GM23338 (cell line): Measurements from ENCODE around the gene MAP4K3. TPM values are rescaled to one million over a fixed set of nuclear protein-coding genes. Genes with fewer than 3 reads are reported as not detected.
A peak's percentile ranks its signal among the peaks of the same experiment; 100 is the strongest.
"Not testable (repeated sequence)": the region's sequence is repeated elsewhere in the genome, so short reads cannot be mapped to it uniquely, and the experiment has no call there.

Source experiments
- ATAC-seq: fragments of 200-7000 bp; cut with Tn5 transposase; 3 replicates; pipeline ENCODE4 v1.9.1; 2020
- DNase-seq: peaks from one replicate; pipeline ENCODE4 v3.0.0-alpha.2; 2015; ENCODE audit warnings: low spot score
- H2AFZ ChIP-seq: fragments of 200-600 bp; sonication (generic); 2 replicates; pipeline ENCODE4 v1.8.0; 2016; ENCODE audit warnings: antibody characterized with exemption, mild to moderate bottlenecking, moderate library complexity
- H3F3A ChIP-seq: fragments of 200-600 bp; sonication (generic); replicated peaks from 2 replicates; pipeline ENCODE4 v1.8.0; 2017; ENCODE audit warnings: antibody characterized with exemption, mixed run types, low read depth
- H3K27ac ChIP-seq: fragments of 200-600 bp; sonication (generic); 2 replicates; pipeline ENCODE4 v1.6.1; 2016; ENCODE audit warnings: low read depth
- H3K27me3 ChIP-seq: fragments of 200-600 bp; sonication (generic); 2 replicates; pipeline ENCODE4 v1.8.0; 2016; ENCODE audit warnings: mild to moderate bottlenecking, mixed run types, moderate library complexity; ENCODE audit not compliant: insufficient read depth
- H3K36me3 ChIP-seq: fragments of 200-600 bp; sonication (generic); 2 replicates; pipeline ENCODE4 v1.8.0; 2016; ENCODE audit warnings: mild to moderate bottlenecking; ENCODE audit not compliant: insufficient read depth
- H3K4me1 ChIP-seq: fragments of 200-600 bp; sonication (generic); 2 replicates; pipeline ENCODE4 v1.8.0; 2016; ENCODE audit warnings: mild to moderate bottlenecking, moderate library complexity; ENCODE audit not compliant: insufficient read depth
- H3K4me2 ChIP-seq: fragments of 200-600 bp; sonication (generic); 2 replicates; pipeline ENCODE4 v1.7.1; 2017; ENCODE audit warnings: mixed run types
- H3K4me3 ChIP-seq: fragments of 200-600 bp; sonication (generic); 2 replicates; pipeline ENCODE4 v1.6.1; 2016; ENCODE audit warnings: mixed run types
- H3K79me2 ChIP-seq: fragments of 200-600 bp; sonication (generic); replicated peaks from 2 replicates; pipeline ENCODE4 v1.8.0; 2017; ENCODE audit warnings: mild to moderate bottlenecking; ENCODE audit not compliant: insufficient read depth
- H3K9me2 ChIP-seq: fragments of 200-600 bp; sonication (generic); 2 replicates; pipeline ENCODE4 v1.8.0; 2017; ENCODE audit not compliant: insufficient read depth
- H4K20me1 ChIP-seq: fragments of 200-600 bp; sonication (generic); replicated peaks from 2 replicates; pipeline ENCODE4 v1.8.0; 2017; ENCODE audit warnings: mild to moderate bottlenecking; ENCODE audit not compliant: insufficient read depth
- H3K27ac Mint-ChIP-seq: 2 replicates; pipeline ENCODE4 v1.8.0; 2020; ENCODE audit warnings: inconsistent platforms, mild to moderate bottlenecking, moderate library complexity, mixed read lengths
- H3K27me3 Mint-ChIP-seq: 3 replicates; pipeline ENCODE4 v1.8.0; 2022; ENCODE audit warnings: low read depth, mild to moderate bottlenecking, moderate library complexity, mixed read lengths, inconsistent platforms; ENCODE audit not compliant: insufficient read depth, poor library complexity
- H3K36me3 Mint-ChIP-seq: 3 replicates; pipeline ENCODE4 v1.8.0; 2021; ENCODE audit warnings: low read depth, mild to moderate bottlenecking, inconsistent platforms, moderate library complexity, mixed read lengths
- H3K4me1 Mint-ChIP-seq: 3 replicates; pipeline ENCODE4 v1.8.0; 2020; ENCODE audit warnings: mild to moderate bottlenecking, inconsistent platforms, mixed read lengths
- H3K4me3 Mint-ChIP-seq: 3 replicates; pipeline ENCODE4 v1.8.0; 2021; ENCODE audit warnings: moderate library complexity, mild to moderate bottlenecking, inconsistent platforms, mixed read lengths
- H3K9me3 Mint-ChIP-seq: 3 replicates; pipeline ENCODE4 v1.8.0; 2020; ENCODE audit warnings: moderate library complexity, mild to moderate bottlenecking, inconsistent platforms, mixed read lengths
- CREB1 ChIP-seq: fragments of 250-450 bp; sonication (Bioruptor Pico); IDR thresholded peaks from 2 replicates; pipeline ENCODE4 v1.5.0; 2020; ENCODE audit warnings: low read depth, mild to moderate bottlenecking, moderate library complexity
- EZH2 ChIP-seq: fragments of 200-600 bp; sonication (generic); IDR thresholded peaks from one replicate; pipeline ENCODE4 v1.8.0; 2017; ENCODE audit warnings: antibody characterized with exemption, mild to moderate bottlenecking, low read depth; ENCODE audit not compliant: unreplicated experiment
- EZH2phosphoT487 ChIP-seq: fragments of 200-600 bp; sonication (generic); IDR thresholded peaks from one replicate; pipeline ENCODE4 v1.8.1; 2018; ENCODE audit warnings: antibody characterized with exemption; ENCODE audit not compliant: unreplicated experiment
- NANOG ChIP-seq: IDR thresholded peaks from 2 replicates; pipeline ENCODE4 v1.6.1; 2016; ENCODE audit warnings: antibody characterized with exemption, borderline replicate concordance
- ZNF114 ChIP-seq: fragments of 250-450 bp; sonication (Bioruptor Pico); IDR thresholded peaks from 2 replicates; pipeline ENCODE4 v1.5.0; 2020; ENCODE audit warnings: mild to moderate bottlenecking, moderate library complexity
- polyA plus RNA-seq: library from polyadenylated mRNA; unstranded; fragments of >200 nt; fragmentation: Nextera tagmentation; extraction: Ambion mirVana; gene quantifications from 2 replicates; pipeline ENCODE4 v1.2.1, GENCODE V29; 2016
- total RNA-seq: library from RNA; depleted of rRNA; stranded (reverse); fragments of >200 nt; shearing (Covaris generic); gene quantifications from 2 replicates; pipeline ENCODE4 v1.2.3, GENCODE V29; 2014
- TF ChIP-seq, protein P1 (sequence below): IDR thresholded peaks from one replicate; pipeline ENCODE4 v1.6.1; 2018; ENCODE audit warnings: antibody characterized with exemption; ENCODE audit not compliant: unreplicated experiment
- TF ChIP-seq, protein P2 (sequence below), 2 experiments: fragments of 200-600 bp in 1 of 2; sonication (generic) in 1 of 2; conservative IDR thresholded peaks; 2 replicates each; pipeline versions ENCODE4 v1.5.1 to v1.6.1; 2016 to 2017; ENCODE audit warnings: antibody characterized with exemption in 2 of 2, low read depth in 2 of 2, mild to moderate bottlenecking in 2 of 2, moderate library complexity in 1 of 2

MAP4K3 gene
- total and polyA plus RNA-seq, 2 experiments from 2014 or later, result 33.0 to 90.7 TPM

GRCh38 chr2:39246382-39246980 is 190.6 kb downstream of the MAP4K3 start (continued):
- TF ChIP-seq EZH2 (no peak), NANOG (no peak), CREB1 (no peak), ZNF114 (no peak), EZH2phosphoT487 (no peak)
- TF ChIP-seq, protein P1, sequence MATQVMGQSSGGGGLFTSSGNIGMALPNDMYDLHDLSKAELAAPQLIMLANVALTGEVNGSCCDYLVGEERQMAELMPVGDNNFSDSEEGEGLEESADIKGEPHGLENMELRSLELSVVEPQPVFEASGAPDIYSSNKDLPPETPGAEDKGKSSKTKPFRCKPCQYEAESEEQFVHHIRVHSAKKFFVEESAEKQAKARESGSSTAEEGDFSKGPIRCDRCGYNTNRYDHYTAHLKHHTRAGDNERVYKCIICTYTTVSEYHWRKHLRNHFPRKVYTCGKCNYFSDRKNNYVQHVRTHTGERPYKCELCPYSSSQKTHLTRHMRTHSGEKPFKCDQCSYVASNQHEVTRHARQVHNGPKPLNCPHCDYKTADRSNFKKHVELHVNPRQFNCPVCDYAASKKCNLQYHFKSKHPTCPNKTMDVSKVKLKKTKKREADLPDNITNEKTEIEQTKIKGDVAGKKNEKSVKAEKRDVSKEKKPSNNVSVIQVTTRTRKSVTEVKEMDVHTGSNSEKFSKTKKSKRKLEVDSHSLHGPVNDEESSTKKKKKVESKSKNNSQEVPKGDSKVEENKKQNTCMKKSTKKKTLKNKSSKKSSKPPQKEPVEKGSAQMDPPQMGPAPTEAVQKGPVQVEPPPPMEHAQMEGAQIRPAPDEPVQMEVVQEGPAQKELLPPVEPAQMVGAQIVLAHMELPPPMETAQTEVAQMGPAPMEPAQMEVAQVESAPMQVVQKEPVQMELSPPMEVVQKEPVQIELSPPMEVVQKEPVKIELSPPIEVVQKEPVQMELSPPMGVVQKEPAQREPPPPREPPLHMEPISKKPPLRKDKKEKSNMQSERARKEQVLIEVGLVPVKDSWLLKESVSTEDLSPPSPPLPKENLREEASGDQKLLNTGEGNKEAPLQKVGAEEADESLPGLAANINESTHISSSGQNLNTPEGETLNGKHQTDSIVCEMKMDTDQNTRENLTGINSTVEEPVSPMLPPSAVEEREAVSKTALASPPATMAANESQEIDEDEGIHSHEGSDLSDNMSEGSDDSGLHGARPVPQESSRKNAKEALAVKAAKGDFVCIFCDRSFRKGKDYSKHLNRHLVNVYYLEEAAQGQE, result no peak
- TF ChIP-seq, protein P2, sequence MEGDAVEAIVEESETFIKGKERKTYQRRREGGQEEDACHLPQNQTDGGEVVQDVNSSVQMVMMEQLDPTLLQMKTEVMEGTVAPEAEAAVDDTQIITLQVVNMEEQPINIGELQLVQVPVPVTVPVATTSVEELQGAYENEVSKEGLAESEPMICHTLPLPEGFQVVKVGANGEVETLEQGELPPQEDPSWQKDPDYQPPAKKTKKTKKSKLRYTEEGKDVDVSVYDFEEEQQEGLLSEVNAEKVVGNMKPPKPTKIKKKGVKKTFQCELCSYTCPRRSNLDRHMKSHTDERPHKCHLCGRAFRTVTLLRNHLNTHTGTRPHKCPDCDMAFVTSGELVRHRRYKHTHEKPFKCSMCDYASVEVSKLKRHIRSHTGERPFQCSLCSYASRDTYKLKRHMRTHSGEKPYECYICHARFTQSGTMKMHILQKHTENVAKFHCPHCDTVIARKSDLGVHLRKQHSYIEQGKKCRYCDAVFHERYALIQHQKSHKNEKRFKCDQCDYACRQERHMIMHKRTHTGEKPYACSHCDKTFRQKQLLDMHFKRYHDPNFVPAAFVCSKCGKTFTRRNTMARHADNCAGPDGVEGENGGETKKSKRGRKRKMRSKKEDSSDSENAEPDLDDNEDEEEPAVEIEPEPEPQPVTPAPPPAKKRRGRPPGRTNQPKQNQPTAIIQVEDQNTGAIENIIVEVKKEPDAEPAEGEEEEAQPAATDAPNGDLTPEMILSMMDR (conservative IDR thresholded peaks at IDR 0.05; ENCODE audit: low read depth in 2 of 2), result no peak

- not testable (repeated sequence) for H2AFZ ChIP-seq, H3K4me3 ChIP-seq, DNase-seq, H4K20me1 ChIP-seq, H3K36me3 ChIP-seq, H3K9me2 ChIP-seq, H3K27me3 Mint-ChIP-seq, H3K4me3 Mint-ChIP-seq, H3F3A ChIP-seq, H3K4me2 ChIP-seq, H3K27ac ChIP-seq, H3K36me3 Mint-ChIP-seq, H3K79me2 ChIP-seq, ATAC-seq, H3K27me3 ChIP-seq
- H3K4me1 Mint-ChIP-seq, result peaks cover 19% of the 10 kb centered on the region
- H3K27ac Mint-ChIP-seq, result 0 out of 2 replicates have a peak overlapping the region, but pooled peaks have one; percentile 46
- H3K9me3 Mint-ChIP-seq, result peaks cover 22% of the 10 kb centered on the region
- peaks cover 19% of the 10 kb centered on the region for H3K4me1 ChIP-seq
Observed at GRCh38 chr2:39244963-39245625, 192.0 kb downstream of the MAP4K3 start.

DNA sequence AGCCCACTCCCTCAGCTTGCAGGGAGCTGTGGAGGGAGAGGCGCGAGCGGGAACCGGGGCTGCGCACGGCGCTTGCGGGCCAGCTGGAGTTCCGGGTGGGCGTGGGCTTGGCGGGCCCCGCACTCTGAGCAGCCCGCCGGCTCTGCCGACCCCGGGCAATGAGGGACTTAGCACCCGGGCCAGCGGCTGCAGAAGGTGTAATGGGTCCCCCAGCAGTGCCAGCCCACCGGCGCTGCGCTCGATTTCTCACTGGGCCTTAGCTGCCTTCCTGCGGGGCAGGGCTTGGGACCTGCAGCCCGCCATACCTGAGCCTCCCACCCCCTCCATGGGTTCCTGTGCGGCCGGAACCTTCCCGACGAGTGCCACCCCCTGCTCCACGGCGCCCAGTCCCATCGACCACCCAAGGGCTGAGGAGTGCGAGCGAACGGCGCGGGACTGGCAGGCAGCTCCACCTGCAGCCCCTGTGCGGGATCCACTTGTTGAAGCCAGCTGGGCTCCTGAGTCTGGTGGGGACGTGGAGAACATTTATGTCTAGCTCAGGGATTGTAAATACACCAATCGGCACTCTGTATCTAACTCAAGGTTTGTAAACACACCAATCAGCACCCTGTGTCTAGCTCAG is 192.7 kb downstream of the MAP4K3 start:
- not testable (repeated sequence) for DNase-seq, H3K36me3 ChIP-seq, H3K4me2 ChIP-seq, H3K4me3 Mint-ChIP-seq, ATAC-seq, H3F3A ChIP-seq, H3K4me3 ChIP-seq, H3K36me3 Mint-ChIP-seq, H3K27ac Mint-ChIP-seq, H3K9me2 ChIP-seq, H4K20me1 ChIP-seq, H3K27me3 ChIP-seq, H3K27ac ChIP-seq, H3K79me2 ChIP-seq, H3K27me3 Mint-ChIP-seq, H2AFZ ChIP-seq
- Mint-ChIP-seq H3K4me1 (peaks cover 19% of the 10 kb centered on the region), H3K9me3 (peaks cover 22% of the 10 kb centered on the region)
- peaks cover 19% of the 10 kb centered on the region for H3K4me1 ChIP-seq
